ENCODE results near the gene ESAM. TPM values are rescaled to one million over a fixed set of nuclear protein-coding genes. Genes with fewer than 3 reads are reported as not detected.

Gene ESAM
- polyA plus RNA-seq, 1 of the 3 experiments (the other 2 are of a cell fraction): 1.3 TPM

- H3K4me2 ChIP-seq: peak overlapping the region; percentile 56
- H3K9me2 ChIP-seq: no peaks in the 10 kb centered on the region
- H3K9ac ChIP-seq: no peak overlapping the region
- H3K79me2 ChIP-seq (ENCODE audit: insufficient read depth): no peaks in the 10 kb centered on the region
- 0 out of 2 replicates have a peak overlapping the region, but pooled peaks have one; percentile 65 for H2AFZ ChIP-seq (ENCODE audit: low read depth)
- peak overlapping the region in 1 of 2 experiments; percentile 46; a peak in 1 of 4 replicates for H3K27ac ChIP-seq (ENCODE audit: low read depth in 2 of 2, low read length in 1 of 2)
- no peaks in the 10 kb centered on the region for H3K36me3 ChIP-seq (replicated peaks in 1 of 2; ENCODE audit: control insufficient read depth in 1 of 2, insufficient read depth in 2 of 2, low read length in 1 of 2)
- CTCF ChIA-PET: interaction anchor here (1.2 to 2.7 kb wide), 2 partner anchors 14 to 37 kb away, joined by 3 to 11 read pairs; partner anchors contain the start of gene NRGN
- no peaks in the 10 kb centered on the region for H4K20me1 ChIP-seq (ENCODE audit: insufficient read depth)
- H3K4me1 ChIP-seq (ENCODE audit: control insufficient read depth in 1 of 2, insufficient read depth in 2 of 2, low read depth in 1 of 2, low read length in 1 of 2): peaks cover 5 to 22% of the 10 kb centered on the region in 2 experiments; a peak in 2 of 4 replicates
- 34% methylated on average over 5 of the region's 6 CpGs for WGBS (ENCODE audit: low lambda C conversion rate)
- no peak for TF ChIP-seq SIN3A (IDR thresholded peaks at IDR 0.05; ENCODE audit: borderline replicate concordance, low read depth, low read length)
- no peak for TF ChIP-seq IRF3 (IDR thresholded peaks at IDR 0.05; ENCODE audit: low read depth, low read length)
- no peak for TF ChIP-seq POLR2AphosphoS5 (IDR thresholded peaks at IDR 0.05; ENCODE audit: low read depth, low read length)
- TF ChIP-seq PBX3 (IDR thresholded peaks at IDR 0.05): peak; percentile 42
- no peak for TF ChIP-seq GATA2 (CRISPR knock-in tag; IDR thresholded peaks at IDR 0.05)
- no peak for TF ChIP-seq FOXM1 (IDR thresholded peaks at IDR 0.05; ENCODE audit: low read depth)
- peak; percentile 56; the same call in 1 of the 2 replicates for TF ChIP-seq FOSL2 (IDR thresholded peaks at IDR 0.05; ENCODE audit: borderline replicate concordance, low read depth)
- no peak for TF ChIP-seq RXRA (IDR thresholded peaks at IDR 0.05; ENCODE audit: borderline replicate concordance, low read depth)
- no peak for TF ChIP-seq MEF2A (IDR thresholded peaks at IDR 0.05; ENCODE audit: borderline replicate concordance, low read depth)
- peak; percentile 41 for TF ChIP-seq TCF12 (IDR thresholded peaks at IDR 0.05)
- no peak for TF ChIP-seq EZH2phosphoT487 (IDR thresholded peaks at IDR 0.05; ENCODE audit: borderline replicate concordance, low read depth)
- no peaks in the 10 kb centered on the region for H3K9me3 ChIP-seq
- POLR2A ChIA-PET: no interaction called here
- no peak for DNase-seq
- peaks cover 11% of the 10 kb centered on the region for H3F3A ChIP-seq (replicated peaks; ENCODE audit: insufficient read depth)
- 0 out of 4 replicates have a peak overlapping the region, but pooled peaks of 1 of the 2 experiments have one; percentile 6 for H3K4me3 ChIP-seq (ENCODE audit: low read depth in 2 of 2, low read length in 1 of 2)
- H3K27me3 ChIP-seq (ENCODE audit: insufficient read depth): no peaks in the 10 kb centered on the region
Measured at GRCh38 chr11:124725719-124726105, 36.4 kb downstream of the ESAM start.

GRCh38 chr11:124724979-124725718 is 36.9 kb downstream of the ESAM start:
- ChIA-PET POLR2A (no interaction called here), CTCF (interaction anchor here (1.2 to 2.7 kb wide), 4 partner anchors 14 to 37 kb away, joined by 3 to 11 read pairs (median 5); partner anchors contain the start of gene NRGN)
- Histone ChIP-seq H3K9me2 (no peaks in the 10 kb centered on the region), H3K36me3 (replicated peaks in 1 of 2; ENCODE audit: control insufficient read depth in 1 of 2, insufficient read depth in 2 of 2, low read length in 1 of 2) (no peaks in the 10 kb centered on the region), H3K9me3 (no peaks in the 10 kb centered on the region), H3K27ac (ENCODE audit: low read depth in 2 of 2, low read length in 1 of 2) (peak overlapping the region in 1 of 2 experiments; percentile 46; a peak in 1 of 4 replicates), H3K79me2 (ENCODE audit: insufficient read depth) (no peaks in the 10 kb centered on the region), H3K27me3 (ENCODE audit: insufficient read depth) (no peaks in the 10 kb centered on the region), H3F3A (replicated peaks; ENCODE audit: insufficient read depth) (peaks cover 11% of the 10 kb centered on the region), H2AFZ (ENCODE audit: low read depth) (peak overlapping the region; percentile 65; the same call in 1 of the 2 replicates), H4K20me1 (ENCODE audit: insufficient read depth) (no peaks in the 10 kb centered on the region), H3K4me1 (ENCODE audit: control insufficient read depth in 1 of 2, insufficient read depth in 2 of 2, low read depth in 1 of 2, low read length in 1 of 2) (peaks cover 5 to 22% of the 10 kb centered on the region in 2 experiments; a peak in 2 of 4 replicates), H3K9ac (no peak overlapping the region), H3K4me2 (peak overlapping the region; percentile 56), H3K4me3 (ENCODE audit: low read depth in 2 of 2, low read length in 1 of 2) (no peak overlapping the region)
- TF ChIP-seq TAF1 (IDR thresholded peaks at IDR 0.05; ENCODE audit: borderline replicate concordance, low read depth, low read length): no peak
- WGBS (ENCODE audit: low lambda C conversion rate): 63% methylated on average over 14 of the region's 14 CpGs
- DNase-seq: no peak
